BLaER1 treated with 17β-estradiol and CSF1 and Interleukin-3, amounts not matched to agents 10 nM and 100 nM (cell line): ENCODE results near the gene OFD1.

Experiments used
- H3K27ac ChIP-seq, 11 experiments: shearing (Covaris generic); formaldehyde crosslinking; 2 replicates each; pipeline ENCODE4 v1.8.1; 2022
- H3K27me3 ChIP-seq, 11 experiments: shearing (Covaris generic); formaldehyde crosslinking; 2 replicates each; pipeline ENCODE4 v1.8.1; 2022
- H3K36me3 ChIP-seq, 11 experiments: shearing (Covaris generic); formaldehyde crosslinking; 2 replicates each; pipeline ENCODE4 v1.8.1; 2022
- H3K4me1 ChIP-seq, 10 experiments: shearing (Covaris generic); formaldehyde crosslinking; 2 replicates each; pipeline ENCODE4 v1.8.1; 2022
- H3K4me2 ChIP-seq, 11 experiments: shearing (Covaris generic); formaldehyde crosslinking; 2 replicates each; pipeline ENCODE4 v1.8.1; 2022
- H3K4me3 ChIP-seq, 10 experiments: shearing (Covaris generic); formaldehyde crosslinking; 2 replicates each; pipeline ENCODE4 v1.8.1; 2022
- H3K9ac ChIP-seq, 11 experiments: shearing (Covaris generic); formaldehyde crosslinking; 2 replicates each; pipeline ENCODE4 v1.8.1; 2022
- H3K9me3 ChIP-seq, 11 experiments: shearing (Covaris generic); formaldehyde crosslinking; replicated peaks in 1 of 11; 2 replicates each; pipeline ENCODE4 v1.8.1; 2022
- H4K20me1 ChIP-seq, 11 experiments: shearing (Covaris generic); formaldehyde crosslinking; 2 replicates each; pipeline ENCODE4 v1.8.1; 2022
- Cebpa-rat ChIP-seq, 11 experiments: shearing (Covaris generic); IDR thresholded peaks; 2 replicates each; pipeline ENCODE4 v1.8.1; 2022

Gene OFD1

GRCh38 chrX:13816643-13817627 is 82.4 kb downstream of the OFD1 start, which contains the start of gene GPM6B:
Gene GPM6B, minus strand, starts transcription at chrX:13817093. Its CDS starts 189 bp downstream, at chrX:13816904.
- Histone ChIP-seq H3K27ac (no peak within 1 kb of the TSS), H4K20me1 (no peaks in the 10 kb centered on the region; a peak in 2 of 22 replicates), H3K4me3 (no peak within 1 kb of the TSS), H3K36me3 (no peaks in the 10 kb centered on the region), H3K9me3 (0 out of 22 replicates have a peak, but pooled peaks cover 0 to 5% (median 0%) of the 10 kb centered on the region in 11 experiments), H3K4me1 (no peaks in the 10 kb centered on the region), H3K4me2 (no peak within 1 kb of the TSS), H3K27me3 (peaks cover 97 to 100% (median 100%) of the 10 kb centered on the region in 11 experiments), H3K9ac (no peak within 1 kb of the TSS)
- TF ChIP-seq Cebpa-rat (IDR thresholded peaks at IDR 0.05), result no peak
